ENCODE data around the gene MAF.

MAF gene

DNA sequence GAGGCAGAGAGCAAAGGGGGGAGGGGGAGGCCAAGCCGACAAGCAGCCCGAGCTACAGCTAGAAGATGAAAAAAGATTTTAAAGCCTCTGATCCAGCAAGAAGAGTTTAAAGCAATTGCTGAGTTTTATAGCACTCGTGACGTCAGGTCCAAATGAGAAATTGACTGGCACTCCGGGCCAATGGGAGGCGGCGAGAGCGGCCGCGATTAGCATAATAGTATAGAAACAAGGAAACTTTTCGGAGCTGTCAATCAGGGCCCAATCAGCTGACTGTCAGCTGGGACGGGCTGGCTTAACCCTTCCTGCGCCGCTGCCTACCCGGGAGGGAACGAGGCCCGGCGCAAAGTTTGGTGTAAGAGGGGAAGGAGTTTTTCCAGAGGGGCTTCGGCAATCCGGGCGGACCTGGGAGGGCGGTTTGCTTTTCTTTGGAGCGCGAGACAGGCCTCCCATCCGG lies at the start of gene MAF:
MAF (minus strand) TSS at position 100 of the 454 bp plus-strand sequence. CDS start 835 bp downstream, outside the sequence.
- peak; percentile 74 to 84 (median 79) for DNase-seq (ENCODE audit: low read depth in 3 of 3)

DNA sequence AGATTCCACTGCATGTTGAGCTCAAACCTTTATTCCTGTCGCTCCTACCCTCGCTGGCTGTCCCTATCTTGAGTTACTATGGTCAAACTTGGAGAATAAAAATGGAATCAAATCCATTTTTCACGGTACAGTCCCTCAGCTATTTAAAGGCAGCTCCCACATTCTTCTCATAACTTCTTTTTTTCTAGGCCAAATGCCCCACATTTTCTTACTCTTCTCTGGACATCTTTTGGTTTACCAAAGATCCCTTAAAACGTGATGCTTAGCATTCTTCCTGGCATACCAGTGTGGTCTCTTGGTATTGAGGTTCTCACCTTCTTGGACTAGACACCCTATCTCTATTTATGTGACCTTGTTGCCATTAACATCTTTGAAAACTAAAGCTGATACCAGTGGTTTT lies 48.3 kb upstream of the MAF start:
- no peak for DNase-seq (ENCODE audit: low read depth in 3 of 3)

DNA sequence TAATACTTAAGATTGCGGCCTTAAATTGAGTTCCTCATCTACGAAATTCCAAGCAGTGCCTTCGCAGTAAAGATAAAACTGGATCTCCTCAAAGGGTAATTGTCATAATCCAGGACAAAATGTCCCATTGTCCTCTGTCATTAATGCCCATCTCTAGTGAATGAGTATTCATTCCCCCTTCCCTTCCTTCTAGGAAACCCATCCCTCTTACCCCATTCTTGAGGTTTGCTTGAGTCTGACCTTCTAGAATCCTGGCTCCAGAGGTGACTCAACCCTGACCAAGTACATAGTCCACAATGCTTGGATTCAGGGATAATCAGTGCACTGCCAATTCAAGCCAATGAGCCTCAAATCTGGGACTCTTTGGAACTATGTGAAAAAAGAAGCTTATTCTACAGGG lies 47.0 kb upstream of the MAF start:
- DNase-seq (ENCODE audit: low read depth in 3 of 3): no peak

DNA sequence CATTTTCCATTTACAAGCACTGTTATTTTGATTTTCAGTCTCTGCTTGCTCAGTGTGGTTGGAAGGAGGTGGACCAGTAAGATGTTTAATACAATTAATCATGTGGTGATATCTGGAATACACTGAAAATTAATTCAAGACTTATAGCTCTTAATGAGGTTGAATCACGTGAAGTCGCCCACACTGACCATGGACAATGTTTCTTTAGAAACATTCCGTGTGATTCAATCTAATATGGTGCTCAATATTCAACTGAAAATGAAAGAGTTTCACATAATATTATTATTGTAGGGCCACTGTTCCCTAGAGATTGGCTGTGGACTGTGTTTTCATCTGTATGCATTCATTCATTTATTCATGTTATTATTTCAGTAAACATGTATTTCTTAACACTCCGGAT lies 45.2 kb upstream of the MAF start:
- no peak for DNase-seq (ENCODE audit: low read depth in 3 of 3)

DNA sequence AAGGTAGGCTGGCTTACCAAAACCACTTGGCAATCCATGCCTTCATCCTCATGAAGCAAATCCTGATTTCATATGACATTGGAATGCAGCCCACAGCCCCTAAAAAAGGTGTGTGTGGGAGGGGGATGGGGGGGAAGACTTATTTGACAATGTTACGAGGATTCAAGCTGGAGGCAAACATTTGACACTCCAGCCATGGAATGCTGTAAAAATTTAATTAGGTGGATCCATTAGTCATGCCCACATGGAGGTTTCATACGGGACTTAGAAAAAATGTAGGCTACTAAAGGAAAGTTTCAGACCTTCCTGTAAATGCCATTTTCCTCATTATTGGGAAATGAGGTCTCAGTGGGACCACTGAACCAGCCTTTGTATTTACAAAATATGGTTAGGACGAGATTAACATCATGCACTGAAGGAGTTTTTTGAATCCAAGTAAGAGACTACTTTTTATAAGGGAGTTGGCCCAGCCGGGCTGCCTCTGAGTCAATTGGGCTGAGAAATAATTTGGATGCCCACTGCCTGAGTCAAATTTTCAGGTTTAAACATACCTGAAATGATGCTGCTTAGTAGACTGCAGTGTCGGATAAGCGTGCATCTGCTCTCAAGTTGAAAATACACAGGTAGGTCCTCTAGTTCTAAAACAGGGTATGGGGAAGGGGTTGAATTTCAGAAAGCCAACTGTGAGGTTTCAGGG lies 44.6 kb upstream of the MAF start:
- DNase-seq (ENCODE audit: low read depth in 3 of 3): no peak

- no peak for DNase-seq (ENCODE audit: low read depth in 3 of 3)
Measured at GRCh38 chr16:79642652-79643051, 42.1 kb upstream of the MAF start.

GRCh38 chr16:79640513-79641360 lies 40.2 kb upstream of the MAF start:
- DNase-seq (ENCODE audit: low read depth in 3 of 3): no peak

- DNase-seq (ENCODE audit: low read depth in 3 of 3): no peak
Measured at GRCh38 chr16:79639576-79640311, 39.2 kb upstream of the MAF start.

GRCh38 chr16:79638386-79638785 lies 37.8 kb upstream of the MAF start:
- DNase-seq (ENCODE audit: low read depth in 3 of 3): no peak

- DNase-seq (ENCODE audit: low read depth in 3 of 3): no peak
Measured at GRCh38 chr16:79635488-79635887, 35.0 kb upstream of the MAF start.

DNA sequence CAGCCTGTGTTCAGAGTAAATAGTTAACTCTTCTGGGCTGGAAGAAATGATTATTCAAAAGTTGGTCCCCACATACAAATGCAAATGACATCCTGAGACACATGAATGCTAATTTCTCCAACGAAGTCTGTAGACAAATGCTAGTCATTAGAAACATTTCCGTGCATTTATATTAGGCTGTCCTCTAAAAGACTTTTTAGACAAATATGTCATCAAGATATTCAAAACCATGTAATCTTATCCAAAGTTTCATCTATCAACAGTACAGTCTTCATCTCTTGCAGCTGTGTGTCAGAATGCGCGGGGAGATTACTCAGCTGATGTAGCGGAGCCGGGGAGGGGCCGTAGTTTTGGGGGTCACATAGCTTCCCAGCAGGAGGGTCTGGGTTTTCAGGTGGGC lies 33.8 kb upstream of the MAF start:
- DNase-seq (ENCODE audit: low read depth in 3 of 3): no peak

DNA sequence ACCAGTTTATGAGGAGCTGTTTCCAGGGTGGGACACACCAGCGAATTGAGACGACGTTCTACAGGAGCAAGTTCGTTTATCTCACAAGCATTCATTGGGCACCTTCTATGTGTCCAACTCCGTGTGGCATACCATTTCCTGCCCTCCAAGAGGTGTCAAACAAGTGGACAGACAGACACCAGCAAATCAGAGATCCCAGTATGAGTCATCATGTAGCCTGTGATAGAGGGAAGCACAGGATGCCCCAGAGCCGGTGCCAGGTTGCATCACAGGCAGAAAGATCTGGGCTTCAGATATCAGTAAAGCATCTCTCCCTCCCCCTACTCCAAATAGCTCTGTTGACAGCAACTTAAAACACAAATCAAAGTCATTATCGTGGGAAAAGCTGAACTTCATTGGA lies 31.8 kb upstream of the MAF start:
- no peak for DNase-seq (ENCODE audit: low read depth in 3 of 3)

DNA sequence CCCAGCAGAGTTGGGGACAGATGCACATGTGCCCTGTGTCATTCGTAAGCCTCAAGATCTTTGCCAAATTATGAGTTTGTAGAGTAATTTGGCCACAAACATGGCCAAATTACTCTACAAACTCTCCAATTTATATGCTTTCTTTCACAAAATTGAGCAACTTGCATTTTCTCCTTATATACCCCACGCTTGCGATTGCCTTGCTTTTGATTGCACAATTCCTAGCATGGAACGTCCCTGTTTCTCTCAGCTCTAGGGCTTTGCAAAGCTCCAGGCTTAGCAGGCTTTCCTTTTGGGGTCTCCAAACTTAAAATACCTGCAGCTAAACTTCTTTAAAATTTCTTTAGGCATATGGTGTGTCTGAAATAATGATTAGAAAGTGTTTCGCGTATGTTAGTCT lies 28.5 kb upstream of the MAF start:
- no peak for DNase-seq (ENCODE audit: low read depth in 3 of 3)

- DNase-seq (ENCODE audit: low read depth in 3 of 3): peak; percentile 34 to 68 (median 56)
Measured at GRCh38 chr16:79628501-79628975, 28.0 kb upstream of the MAF start.

GRCh38 chr16:79627092-79627491 lies 26.6 kb upstream of the MAF start:
- DNase-seq (ENCODE audit: low read depth in 3 of 3): no peak

- no peak for DNase-seq (ENCODE audit: low read depth in 3 of 3)
Measured at GRCh38 chr16:79625738-79626137, 25.2 kb upstream of the MAF start.

DNA sequence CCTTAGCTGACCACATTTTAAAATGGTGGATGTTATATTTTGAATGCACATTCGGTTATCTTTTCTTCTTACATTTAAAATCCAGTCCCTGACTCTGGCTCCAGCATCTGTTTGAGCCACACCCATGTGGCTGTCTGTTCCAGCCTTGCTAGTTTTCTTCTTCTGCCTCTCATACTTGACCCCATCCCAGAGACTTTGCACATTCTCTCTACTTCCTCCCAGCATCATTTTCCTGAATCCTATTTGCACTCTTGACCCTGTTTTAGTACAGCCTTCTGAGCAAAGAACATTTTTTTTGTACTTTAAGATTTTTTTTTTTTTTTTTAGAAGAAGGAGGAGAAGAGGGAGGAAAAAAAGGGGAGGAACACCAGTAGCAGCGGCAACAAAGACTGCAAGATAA lies 23.3 kb upstream of the MAF start:
- DNase-seq (ENCODE audit: low read depth in 3 of 3): no peak

GRCh38 chr16:79623062-79623461 lies 22.5 kb upstream of the MAF start:
- no peak for DNase-seq (ENCODE audit: low read depth in 3 of 3)

- DNase-seq (ENCODE audit: low read depth in 3 of 3): no peak
Measured at GRCh38 chr16:79621027-79621426, 20.5 kb upstream of the MAF start.

DNA sequence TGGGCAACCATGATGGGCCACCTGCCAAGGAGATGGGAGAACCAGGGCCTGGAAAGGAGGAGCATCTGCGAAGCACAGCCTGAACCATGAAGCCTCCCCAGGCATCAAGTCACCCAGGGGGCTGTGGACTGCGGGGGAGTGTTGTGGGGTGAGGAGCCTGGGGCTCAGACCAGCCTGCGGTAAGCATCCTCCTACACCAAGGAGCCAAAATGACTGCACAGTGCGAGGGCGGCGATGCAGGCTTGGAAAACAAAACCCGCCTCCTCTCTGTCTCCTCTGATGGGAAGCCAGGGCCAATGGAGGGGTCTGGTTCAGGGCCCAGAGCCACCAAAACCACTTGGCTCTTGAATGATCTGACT lies 18.1 kb upstream of the MAF start:
- DNase-seq (ENCODE audit: low read depth in 3 of 3): peak in 1 of 3 experiments; percentile 59

- no peak for DNase-seq (ENCODE audit: low read depth in 3 of 3)
Measured at GRCh38 chr16:79618041-79618691, 17.6 kb upstream of the MAF start.

- DNase-seq (ENCODE audit: low read depth in 3 of 3): no peak
Measured at GRCh38 chr16:79613009-79613408, 12.5 kb upstream of the MAF start.
